ENCODE data around the gene NCKAP5.

NCKAP5 gene

GRCh38 chr2:133568172-133568571 is at the start of gene NCKAP5:
Gene NCKAP5 (minus strand): TSS chr2:133568463. CDS start chr2:133517526, 50,937 bp downstream.
- no peak for TF ChIP-seq CTCF (IDR thresholded peaks at IDR 0.05; ENCODE audit: low read depth, low read length)
- no peaks in the 10 kb centered on the region for H3K27me3 ChIP-seq (ENCODE audit: insufficient read depth, low read depth, severe bottlenecking)
- no peaks in the 10 kb centered on the region for H3K9me3 ChIP-seq (ENCODE audit: severe bottlenecking)
- no peaks in the 10 kb centered on the region for H3K36me3 ChIP-seq
- no peak within 1 kb of the TSS for H3K4me3 ChIP-seq (ENCODE audit: low read depth, low read length)
- no peak within 1 kb of the TSS for H3K27ac ChIP-seq
- DNase-seq, result no peak

DNA sequence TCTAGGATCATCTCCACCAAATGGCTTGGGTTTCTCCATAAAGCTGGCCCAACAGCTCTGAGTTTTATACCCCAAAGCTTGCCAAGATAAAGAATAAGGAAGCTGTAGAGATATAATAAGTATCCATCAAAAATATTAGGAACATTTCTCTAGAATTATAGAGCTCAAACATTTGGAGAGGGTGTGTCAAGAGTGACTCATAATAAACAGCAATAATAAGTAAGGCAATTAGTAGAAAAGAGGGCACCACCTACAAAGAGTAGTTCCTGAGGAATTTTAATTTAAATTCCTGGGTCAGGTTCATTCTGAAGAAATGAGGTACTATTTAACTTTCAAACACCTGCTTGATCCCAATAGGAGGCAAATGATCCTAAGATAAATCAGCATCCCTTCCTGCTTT is 41.4 kb upstream of the NCKAP5 start:
- H3K27me3 ChIP-seq (ENCODE audit: insufficient read depth, low read depth, severe bottlenecking), result no peaks in the 10 kb centered on the region
- DNase-seq, result no peak
- H3K9me3 ChIP-seq (ENCODE audit: severe bottlenecking), result no peaks in the 10 kb centered on the region
- no peak overlapping the region for H3K4me3 ChIP-seq (ENCODE audit: low read depth, low read length)
- H3K27ac ChIP-seq, result no peak overlapping the region
- TF ChIP-seq CTCF (IDR thresholded peaks at IDR 0.05; ENCODE audit: low read depth, low read length), result no peak
- no peaks in the 10 kb centered on the region for H3K36me3 ChIP-seq

DNA sequence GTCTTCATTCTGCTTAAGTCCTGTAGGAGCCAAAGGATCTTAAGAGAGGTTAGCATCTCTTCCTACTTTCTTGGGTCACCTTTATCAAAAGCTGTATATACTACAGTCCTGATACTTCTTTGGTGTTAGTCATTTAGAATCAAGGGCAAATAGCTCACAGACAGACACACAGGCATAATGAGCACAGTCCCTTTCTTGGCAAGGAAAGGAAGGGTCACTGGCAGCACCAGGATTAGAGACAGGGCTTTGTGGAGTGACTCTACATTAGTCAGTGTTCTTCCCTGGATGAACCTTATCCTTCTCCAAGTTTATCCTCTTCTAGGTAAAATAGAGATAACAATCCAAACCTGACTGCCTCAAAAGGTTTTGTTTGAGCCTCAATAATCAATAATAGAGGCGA is 40.0 kb upstream of the NCKAP5 start:
- Histone ChIP-seq H3K27ac (no peak overlapping the region), H3K36me3 (no peaks in the 10 kb centered on the region), H3K9me3 (ENCODE audit: severe bottlenecking) (no peaks in the 10 kb centered on the region), H3K4me3 (ENCODE audit: low read depth, low read length) (no peak overlapping the region), H3K27me3 (ENCODE audit: insufficient read depth, low read depth, severe bottlenecking) (no peaks in the 10 kb centered on the region)
- DNase-seq, result no peak
- TF ChIP-seq CTCF (IDR thresholded peaks at IDR 0.05; ENCODE audit: low read depth, low read length), result no peak

DNA sequence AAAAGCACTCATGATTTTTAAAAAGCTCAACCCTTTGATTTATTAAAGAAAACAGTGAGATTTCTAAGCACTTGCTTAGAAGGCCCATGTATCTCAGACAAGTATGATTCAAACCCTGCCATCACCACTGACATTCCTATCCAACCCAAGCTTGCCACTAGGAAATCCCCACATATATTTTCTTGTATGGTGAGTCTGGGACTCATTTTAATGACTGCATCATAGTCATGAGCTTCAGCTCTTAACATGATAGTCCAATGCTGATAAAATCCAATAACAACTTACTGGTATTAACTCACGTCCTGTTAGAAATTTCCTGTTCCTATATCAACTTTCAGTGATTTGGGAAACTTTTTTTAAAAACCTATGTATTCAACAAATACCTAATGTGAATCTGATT is 39.4 kb upstream of the NCKAP5 start:
- Histone ChIP-seq H3K9me3 (ENCODE audit: severe bottlenecking) (no peaks in the 10 kb centered on the region), H3K4me3 (ENCODE audit: low read depth, low read length) (no peak overlapping the region), H3K27ac (no peak overlapping the region), H3K27me3 (ENCODE audit: insufficient read depth, low read depth, severe bottlenecking) (no peaks in the 10 kb centered on the region), H3K36me3 (no peaks in the 10 kb centered on the region)
- no peak for DNase-seq
- TF ChIP-seq CTCF (IDR thresholded peaks at IDR 0.05; ENCODE audit: low read depth, low read length), result no peak

GRCh38 chr2:133606616-133607015 is 38.4 kb upstream of the NCKAP5 start:
- Histone ChIP-seq H3K36me3 (no peaks in the 10 kb centered on the region), H3K27ac (peak overlapping the region; percentile 79), H3K9me3 (ENCODE audit: severe bottlenecking) (no peaks in the 10 kb centered on the region), H3K27me3 (ENCODE audit: insufficient read depth, low read depth, severe bottlenecking) (no peaks in the 10 kb centered on the region), H3K4me3 (ENCODE audit: low read depth, low read length) (no peak overlapping the region)
- DNase-seq, result no peak
- TF ChIP-seq CTCF (IDR thresholded peaks at IDR 0.05; ENCODE audit: low read depth, low read length), result no peak

GRCh38 chr2:133605766-133606137 is 37.5 kb upstream of the NCKAP5 start:
- Histone ChIP-seq H3K4me3 (ENCODE audit: low read depth, low read length) (peak overlapping the region; percentile 37), H3K27me3 (ENCODE audit: insufficient read depth, low read depth, severe bottlenecking) (no peaks in the 10 kb centered on the region), H3K36me3 (no peaks in the 10 kb centered on the region), H3K27ac (peak overlapping the region; percentile 79), H3K9me3 (ENCODE audit: severe bottlenecking) (no peaks in the 10 kb centered on the region)
- no peak for TF ChIP-seq CTCF (IDR thresholded peaks at IDR 0.05; ENCODE audit: low read depth, low read length)
- DNase-seq, result no peak

All from WERI-Rb-1 (cell line).